ENCODE measurements around the gene DDA1. TPM values are rescaled to one million over a fixed set of nuclear protein-coding genes. Genes with fewer than 3 reads are reported as not detected.

Gene DDA1
- total RNA-seq, 4 donors from 2014 or later: 4.6 to 23.5 (median 9.5) TPM

DNA sequence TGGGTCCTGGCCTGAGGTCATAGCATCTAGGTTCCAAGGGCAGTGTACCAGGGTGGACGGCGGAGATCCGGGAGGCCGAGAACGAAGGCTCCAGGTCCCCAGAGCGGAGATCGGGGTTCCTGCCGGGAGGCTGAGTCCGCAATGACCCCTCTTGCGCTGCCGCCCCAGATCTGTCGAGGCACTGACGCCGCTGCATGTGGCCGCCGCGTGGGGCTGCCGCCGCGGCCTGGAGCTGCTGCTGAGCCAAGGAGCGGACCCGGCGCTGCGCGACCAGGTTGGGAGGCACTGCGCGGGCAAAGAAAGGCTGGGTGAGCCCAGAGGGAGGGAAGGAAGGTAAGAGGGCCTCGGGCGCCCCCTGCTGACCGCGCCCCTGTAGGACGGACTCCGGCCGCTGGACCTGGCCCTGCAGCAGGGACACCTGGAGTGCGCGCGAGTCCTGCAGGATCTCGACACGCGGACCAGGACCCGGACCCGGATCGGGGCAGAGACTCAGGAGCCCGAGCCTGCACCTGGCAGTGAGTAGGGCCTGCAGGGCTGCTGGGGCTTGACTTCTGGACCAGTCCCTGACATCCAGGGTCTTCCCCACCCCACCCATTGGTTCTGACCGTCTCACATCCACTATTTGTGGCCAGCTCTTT, 26.8 kb upstream of the DDA1 start:
- TF ChIP-seq, protein P1, sequence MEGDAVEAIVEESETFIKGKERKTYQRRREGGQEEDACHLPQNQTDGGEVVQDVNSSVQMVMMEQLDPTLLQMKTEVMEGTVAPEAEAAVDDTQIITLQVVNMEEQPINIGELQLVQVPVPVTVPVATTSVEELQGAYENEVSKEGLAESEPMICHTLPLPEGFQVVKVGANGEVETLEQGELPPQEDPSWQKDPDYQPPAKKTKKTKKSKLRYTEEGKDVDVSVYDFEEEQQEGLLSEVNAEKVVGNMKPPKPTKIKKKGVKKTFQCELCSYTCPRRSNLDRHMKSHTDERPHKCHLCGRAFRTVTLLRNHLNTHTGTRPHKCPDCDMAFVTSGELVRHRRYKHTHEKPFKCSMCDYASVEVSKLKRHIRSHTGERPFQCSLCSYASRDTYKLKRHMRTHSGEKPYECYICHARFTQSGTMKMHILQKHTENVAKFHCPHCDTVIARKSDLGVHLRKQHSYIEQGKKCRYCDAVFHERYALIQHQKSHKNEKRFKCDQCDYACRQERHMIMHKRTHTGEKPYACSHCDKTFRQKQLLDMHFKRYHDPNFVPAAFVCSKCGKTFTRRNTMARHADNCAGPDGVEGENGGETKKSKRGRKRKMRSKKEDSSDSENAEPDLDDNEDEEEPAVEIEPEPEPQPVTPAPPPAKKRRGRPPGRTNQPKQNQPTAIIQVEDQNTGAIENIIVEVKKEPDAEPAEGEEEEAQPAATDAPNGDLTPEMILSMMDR (IDR thresholded peaks at IDR 0.05; ENCODE audit: low read depth): no peak

DNA sequence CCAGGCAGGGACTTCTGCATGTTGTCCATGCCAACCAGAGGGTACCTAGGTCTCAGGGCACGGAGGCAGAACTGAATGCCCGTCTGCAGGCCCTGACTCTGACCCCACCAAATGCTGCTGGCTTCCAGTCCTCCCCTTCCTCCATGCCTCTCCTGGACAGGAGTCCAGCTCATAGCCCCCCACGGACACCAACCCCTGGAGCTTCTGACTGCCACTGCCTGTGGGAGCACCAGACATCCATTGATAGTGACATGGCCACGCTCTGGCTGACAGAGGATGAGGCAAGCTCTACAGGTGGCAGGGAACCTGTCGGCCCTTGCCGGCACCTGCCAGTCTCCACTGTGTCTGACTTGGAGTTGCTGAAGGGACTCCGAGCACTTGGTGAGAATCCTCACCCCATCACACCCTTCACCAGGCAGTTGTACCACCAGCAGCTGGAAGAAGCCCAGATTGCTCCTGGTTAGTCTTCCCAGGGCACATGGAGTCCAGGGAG, 25.8 kb upstream of the DDA1 start:
- TF ChIP-seq, protein P1 (IDR thresholded peaks at IDR 0.05; ENCODE audit: low read depth): no peak

DNA sequence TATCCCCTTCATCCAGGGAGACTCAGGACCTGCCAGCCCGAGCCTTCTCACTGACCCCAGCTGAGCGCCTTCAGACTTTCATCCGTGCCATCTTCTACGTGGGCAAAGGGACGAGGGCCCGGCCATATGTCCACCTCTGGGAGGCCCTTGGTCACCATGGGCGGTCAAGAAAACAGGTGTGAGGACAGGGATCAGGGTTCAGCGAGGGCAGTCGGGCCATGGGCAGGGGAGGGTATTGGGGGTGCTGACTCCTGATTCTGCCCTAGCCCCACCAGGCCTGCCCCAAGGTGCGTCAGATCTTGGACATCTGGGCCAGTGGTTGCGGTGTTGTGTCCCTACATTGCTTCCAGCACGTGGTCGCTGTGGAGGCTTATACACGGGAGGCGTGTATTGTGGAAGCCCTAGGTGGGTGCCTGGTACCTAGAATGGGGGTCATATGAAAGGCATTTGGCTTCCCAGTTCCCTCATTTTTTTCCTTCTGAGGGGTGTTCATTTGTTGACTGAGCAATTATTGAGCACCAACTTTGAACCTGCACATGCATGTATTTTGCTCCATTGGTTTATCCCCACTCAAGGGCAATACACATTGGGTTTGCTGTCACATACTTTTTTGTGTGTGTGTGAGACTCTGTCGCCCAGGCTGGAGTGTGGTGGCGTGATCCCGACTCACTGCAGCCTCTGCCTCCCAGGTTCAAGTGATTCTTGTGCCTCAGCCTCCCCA, 23.8 kb upstream of the DDA1 start:
- TF ChIP-seq, protein P1 (IDR thresholded peaks at IDR 0.05; ENCODE audit: low read depth): no peak

DNA sequence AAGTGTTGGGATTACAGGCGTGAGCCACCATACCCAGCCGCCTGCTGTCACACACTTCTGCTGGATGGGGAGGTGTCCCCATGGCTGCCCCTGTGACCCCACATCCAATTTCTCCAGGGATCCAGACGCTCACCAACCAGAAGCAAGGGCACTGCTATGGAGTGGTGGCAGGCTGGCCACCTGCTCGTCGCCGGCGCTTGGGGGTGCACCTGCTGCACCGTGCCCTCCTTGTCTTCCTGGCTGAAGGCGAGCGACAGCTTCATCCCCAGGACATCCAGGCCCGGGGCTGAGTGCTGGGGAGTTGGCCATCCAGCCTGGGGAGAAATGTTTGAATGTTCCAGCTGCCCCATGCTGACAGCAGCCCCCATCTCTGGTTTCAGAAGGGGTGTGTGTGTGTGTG, 23.1 kb upstream of the DDA1 start:
- TF ChIP-seq, protein P1 (IDR thresholded peaks at IDR 0.05; ENCODE audit: low read depth): no peak

DNA sequence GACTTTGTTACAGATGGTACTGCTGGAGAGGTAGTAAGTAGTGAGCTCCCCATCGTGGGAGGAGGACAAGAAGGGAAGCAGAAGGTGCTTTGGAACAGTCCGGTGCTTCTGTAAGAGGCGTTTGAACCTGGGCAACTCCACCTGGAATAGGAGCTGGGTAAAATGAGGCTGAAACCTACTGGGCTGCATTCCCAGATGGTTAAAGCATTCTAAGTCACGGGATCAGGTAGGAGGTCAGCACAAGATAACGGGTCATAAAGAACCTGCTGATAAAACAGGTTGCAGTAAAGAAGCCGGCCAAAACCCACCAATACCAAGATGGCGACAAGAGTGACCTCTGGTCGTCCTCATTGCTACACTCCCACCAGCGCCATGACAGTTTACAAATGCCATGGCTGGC, 22.6 kb upstream of the DDA1 start:
- TF ChIP-seq, protein P1 (IDR thresholded peaks at IDR 0.05; ENCODE audit: low read depth): no peak

DNA sequence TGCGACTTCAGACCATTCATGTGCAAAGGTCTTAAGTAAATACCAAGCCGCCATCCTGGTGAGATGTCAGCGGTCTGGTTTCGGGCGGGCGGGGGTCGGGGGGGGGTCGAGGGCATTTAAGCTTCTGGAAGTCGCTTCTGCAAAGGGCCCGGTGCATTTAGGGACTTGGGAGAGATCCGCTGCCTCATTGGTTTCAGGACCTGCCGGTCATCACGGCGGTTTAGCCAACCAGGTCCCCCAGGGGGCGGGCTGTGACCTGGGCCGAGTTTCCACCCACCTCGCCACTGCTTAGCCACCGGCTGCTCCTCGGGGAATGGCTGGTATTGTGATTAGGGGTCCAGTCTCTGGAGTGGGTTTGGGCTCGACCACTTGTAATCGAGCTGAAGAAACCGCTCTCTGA, 19.9 kb upstream of the DDA1 start:
- TF ChIP-seq, protein P1 (IDR thresholded peaks at IDR 0.05; ENCODE audit: low read depth): no peak

DNA sequence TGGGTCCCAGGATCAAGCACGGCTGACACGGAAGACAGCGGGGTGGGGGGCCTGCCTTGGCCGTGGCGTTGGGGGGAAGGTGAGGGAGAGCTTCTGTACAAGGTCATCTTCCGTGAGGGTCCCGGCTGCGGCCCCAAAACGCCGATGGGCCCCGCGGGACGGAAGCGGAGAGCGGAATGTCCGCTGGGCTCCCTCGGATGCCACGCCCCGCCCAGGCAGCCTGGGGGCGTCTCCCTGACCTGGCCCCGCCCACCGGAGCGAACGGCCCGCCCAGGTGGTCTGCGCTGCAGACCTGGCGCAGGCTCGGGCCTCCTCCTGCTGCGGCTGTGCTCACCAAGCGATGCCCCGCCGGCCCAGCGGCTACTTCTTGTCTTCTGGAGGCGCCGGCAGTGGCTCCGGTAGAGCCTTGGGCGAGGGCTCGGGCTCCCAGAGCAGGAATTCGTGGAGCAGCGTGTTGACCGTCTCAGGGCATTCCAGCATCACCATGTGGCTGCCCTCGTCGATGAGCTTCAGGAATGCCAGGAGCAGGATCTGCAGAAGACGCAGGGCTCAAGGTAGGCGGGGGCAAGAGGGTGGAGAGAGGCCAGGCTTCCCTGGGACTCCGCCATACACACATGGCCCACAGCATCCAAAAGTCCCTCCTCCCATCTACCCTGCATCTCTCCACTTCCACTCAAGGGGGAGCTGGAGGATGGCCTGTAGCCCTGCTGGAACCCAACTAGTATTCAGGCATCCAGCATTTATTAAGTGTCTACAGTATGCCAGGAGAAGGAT, 16.9 kb upstream of the DDA1 start:
- TF ChIP-seq, protein P1 (IDR thresholded peaks at IDR 0.05; ENCODE audit: low read depth): no peak

All from subcutaneous adipose tissue (tissue), 4 donors.